GM12891 (cell line): ENCODE results near the gene TRAPPC1.
A peak's percentile ranks its signal among the peaks of the same experiment; 100 is the strongest.

Experiments
- POLR2AphosphoS5 ChIP-seq: IDR thresholded peaks from 2 replicates; pipeline ENCODE4 v1.6.1; 2011; ENCODE audit warnings: low read depth, low read length, control low read depth
- SPI1 ChIP-seq: IDR thresholded peaks from 2 replicates; pipeline ENCODE4 v1.6.1; 2011; ENCODE audit warnings: low read depth, low read length, control low read depth
- TAF1 ChIP-seq: IDR thresholded peaks from 2 replicates; pipeline ENCODE4 v1.6.1; 2011; ENCODE audit warnings: low read depth, low read length, control low read depth

DNA sequence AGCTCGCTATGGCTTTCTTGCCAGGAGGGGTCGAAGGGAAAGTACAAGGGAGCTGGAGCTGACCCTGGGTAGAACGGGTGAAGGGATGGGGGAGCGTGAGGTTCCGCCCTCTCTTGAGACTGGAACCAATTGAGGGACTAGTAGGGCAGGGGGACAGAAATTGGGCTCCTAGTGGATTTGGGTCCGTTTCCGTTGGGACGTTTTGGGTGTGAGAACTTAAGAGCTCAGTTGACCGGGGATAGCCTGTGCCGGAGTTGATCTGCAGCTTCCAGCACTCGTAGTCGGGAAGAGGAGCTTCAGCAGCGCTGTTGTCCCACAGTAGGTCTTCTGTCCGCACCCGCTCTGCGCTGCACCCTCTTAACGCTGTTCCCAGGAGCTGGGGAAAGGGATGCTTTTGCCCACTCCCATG is 741 bp upstream of the TRAPPC1 start:
- TF ChIP-seq POLR2AphosphoS5 (no peak), TAF1 (no peak), SPI1 (0 out of 2 replicates have a peak, but pooled peaks have one; percentile 1)
